HL-60 (cell line): ENCODE measurements around the gene EOLA1.

Source experiments
- GABPA ChIP-seq: IDR thresholded peaks from 2 replicates; pipeline ENCODE4 v1.6.1; 2012; ENCODE audit warnings: low read depth
- POLR2AphosphoS5 ChIP-seq: IDR thresholded peaks from 2 replicates; pipeline ENCODE4 v1.6.1; 2012; ENCODE audit warnings: low read depth
- REST ChIP-seq: IDR thresholded peaks from 2 replicates; pipeline ENCODE4 v1.6.1; 2012; ENCODE audit warnings: low read depth; ENCODE audit not compliant: insufficient replicate concordance
- SPI1 ChIP-seq: IDR thresholded peaks from 2 replicates; pipeline ENCODE4 v1.6.1; 2012; ENCODE audit warnings: low read depth, mild to moderate bottlenecking, borderline replicate concordance
- TF ChIP-seq, protein P1 (sequence below): IDR thresholded peaks from one replicate; pipeline ENCODE4 v1.5.1; 2011; ENCODE audit warnings: low read length, control low read depth, inconsistent platforms; ENCODE audit not compliant: insufficient read depth

GRCh38 chrX:149567621-149568417 lies 27.0 kb downstream of the EOLA1 start:
- no peak for TF ChIP-seq GABPA
- TF ChIP-seq, protein P1, sequence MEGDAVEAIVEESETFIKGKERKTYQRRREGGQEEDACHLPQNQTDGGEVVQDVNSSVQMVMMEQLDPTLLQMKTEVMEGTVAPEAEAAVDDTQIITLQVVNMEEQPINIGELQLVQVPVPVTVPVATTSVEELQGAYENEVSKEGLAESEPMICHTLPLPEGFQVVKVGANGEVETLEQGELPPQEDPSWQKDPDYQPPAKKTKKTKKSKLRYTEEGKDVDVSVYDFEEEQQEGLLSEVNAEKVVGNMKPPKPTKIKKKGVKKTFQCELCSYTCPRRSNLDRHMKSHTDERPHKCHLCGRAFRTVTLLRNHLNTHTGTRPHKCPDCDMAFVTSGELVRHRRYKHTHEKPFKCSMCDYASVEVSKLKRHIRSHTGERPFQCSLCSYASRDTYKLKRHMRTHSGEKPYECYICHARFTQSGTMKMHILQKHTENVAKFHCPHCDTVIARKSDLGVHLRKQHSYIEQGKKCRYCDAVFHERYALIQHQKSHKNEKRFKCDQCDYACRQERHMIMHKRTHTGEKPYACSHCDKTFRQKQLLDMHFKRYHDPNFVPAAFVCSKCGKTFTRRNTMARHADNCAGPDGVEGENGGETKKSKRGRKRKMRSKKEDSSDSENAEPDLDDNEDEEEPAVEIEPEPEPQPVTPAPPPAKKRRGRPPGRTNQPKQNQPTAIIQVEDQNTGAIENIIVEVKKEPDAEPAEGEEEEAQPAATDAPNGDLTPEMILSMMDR: no peak
- no peak for TF ChIP-seq REST
- TF ChIP-seq POLR2AphosphoS5: no peak
- no peak for TF ChIP-seq SPI1
